Measurements from ENCODE around the gene RP9.

- TF ChIP-seq CTCF (IDR thresholded peaks at IDR 0.05), result no peak
- TF ChIP-seq POLR2A (IDR thresholded peaks at IDR 0.05), result no peak
These were observed 54.8 kb downstream of the RP9 start for GRCh38 chr7:33054261-33054964.

Data from lower leg skin (tissue), 3 donors.